H9 (cell line): Measurements from ENCODE around the gene PSMB8. TPM values are rescaled to one million over a fixed set of nuclear protein-coding genes. Genes with fewer than 3 reads are reported as not detected.

ENCODE experiments used
- DNase-seq: peaks from one replicate; pipeline ENCODE4 v3.0.0-alpha.2; 2017
- H2AFZ ChIP-seq: one replicate; pipeline ENCODE4 v1.6.1; 2013; ENCODE audit warnings: mild to moderate bottlenecking, low read length, control low read depth, moderate library complexity
- H2AK5ac ChIP-seq: 2 replicates; pipeline ENCODE4 v1.6.1; 2013; ENCODE audit warnings: low read length, control low read depth, mixed read lengths; ENCODE audit not compliant: insufficient read length
- H2BK120ac ChIP-seq: one replicate; pipeline ENCODE4 v1.6.1; 2013; ENCODE audit warnings: low read depth, mild to moderate bottlenecking, low read length, control low read depth, inconsistent platforms; ENCODE audit not compliant: poor library complexity, severe bottlenecking
- H2BK12ac ChIP-seq: 2 replicates; pipeline ENCODE4 v1.6.1; 2013; ENCODE audit warnings: low read length, control low read depth, mixed read lengths, low read depth; ENCODE audit not compliant: insufficient read length
- H2BK15ac ChIP-seq: 2 replicates; pipeline ENCODE4 v1.6.1; 2013; ENCODE audit warnings: low read depth, low read length, control low read depth
- H2BK20ac ChIP-seq: one replicate; pipeline ENCODE4 v1.6.1; 2013; ENCODE audit warnings: low read depth, mild to moderate bottlenecking, low read length, control low read depth, inconsistent platforms; ENCODE audit not compliant: poor library complexity, severe bottlenecking
- H2BK5ac ChIP-seq: 2 replicates; pipeline ENCODE4 v1.6.1; 2013; ENCODE audit warnings: low read length, control low read depth, mixed read lengths; ENCODE audit not compliant: insufficient read length
- H3K14ac ChIP-seq: 2 replicates; pipeline ENCODE4 v1.6.1; 2013; ENCODE audit warnings: low read length, control low read depth; ENCODE audit not compliant: insufficient read depth
- H3K18ac ChIP-seq: 2 replicates; pipeline ENCODE4 v1.6.1; 2013; ENCODE audit warnings: low read depth, mild to moderate bottlenecking, mixed read lengths, low read length, control low read depth; ENCODE audit not compliant: insufficient read length
- H3K23ac ChIP-seq: 2 replicates; pipeline ENCODE4 v1.6.1; 2013; ENCODE audit warnings: low read length, control low read depth, mixed read lengths, low read depth; ENCODE audit not compliant: insufficient read length
- H3K23me2 ChIP-seq: 2 replicates; pipeline ENCODE4 v1.6.1; 2013; ENCODE audit warnings: low read depth, mild to moderate bottlenecking, mixed read lengths, low read length, control low read depth; ENCODE audit not compliant: insufficient read length, poor library complexity, severe bottlenecking
- H3K27ac ChIP-seq: 2 replicates; pipeline ENCODE4 v1.5.1; 2013; ENCODE audit warnings: low read length, control low read depth, mixed read lengths, low read depth; ENCODE audit not compliant: insufficient read length
- H3K27me3 ChIP-seq: 2 replicates; pipeline ENCODE4 v1.6.1; 2013; ENCODE audit warnings: low read length, control low read depth, inconsistent platforms; ENCODE audit not compliant: insufficient read depth
- H3K4ac ChIP-seq: 2 replicates; pipeline ENCODE4 v1.6.1; 2013; ENCODE audit warnings: low read depth, mild to moderate bottlenecking, control low read depth, inconsistent platforms, low read length, moderate library complexity
- H3K4me1 ChIP-seq: 2 replicates; pipeline ENCODE4 v1.6.1; 2013; ENCODE audit warnings: low read length, control low read depth, inconsistent platforms; ENCODE audit not compliant: insufficient read depth
- H3K4me2 ChIP-seq: 2 replicates; pipeline ENCODE4 v1.6.1; 2013; ENCODE audit warnings: low read length, control low read depth, mixed read lengths; ENCODE audit not compliant: insufficient read length, insufficient read depth
- H3K56ac ChIP-seq: 2 replicates; pipeline ENCODE4 v1.6.1; 2013; ENCODE audit warnings: low read depth, mild to moderate bottlenecking, mixed read lengths, low read length, control low read depth; ENCODE audit not compliant: insufficient read length
- H3K79me1 ChIP-seq: 2 replicates; pipeline ENCODE4 v1.6.1; 2013; ENCODE audit warnings: low read depth, mild to moderate bottlenecking, moderate library complexity, low read length, control low read depth, inconsistent platforms; ENCODE audit not compliant: insufficient read depth, poor library complexity, severe bottlenecking
- H3K79me2 ChIP-seq: 2 replicates; pipeline ENCODE4 v1.6.1; 2013; ENCODE audit warnings: low read length, control low read depth, inconsistent platforms; ENCODE audit not compliant: insufficient read depth
- H3K9ac ChIP-seq: 2 replicates; pipeline ENCODE4 v1.6.1; 2013; ENCODE audit warnings: low read length, control low read depth, mixed read lengths; ENCODE audit not compliant: insufficient read length; ENCODE audit errors: extremely low read depth
- H3K9me3 ChIP-seq: one replicate; pipeline ENCODE4 v1.6.1; 2013; ENCODE audit warnings: low read depth, low read length, inconsistent platforms; ENCODE audit not compliant: control insufficient read depth
- H3T11ph ChIP-seq: one replicate; pipeline ENCODE4 v1.6.1; 2013; ENCODE audit warnings: mild to moderate bottlenecking, low read length, control low read depth, inconsistent platforms
- H4K20me1 ChIP-seq: one replicate; pipeline ENCODE4 v1.6.1; 2013; ENCODE audit not compliant: control insufficient read depth, insufficient read length, insufficient read depth
- H4K5ac ChIP-seq: 2 replicates; pipeline ENCODE4 v1.6.1; 2013; ENCODE audit warnings: low read depth, mild to moderate bottlenecking, mixed read lengths, low read length, control low read depth; ENCODE audit not compliant: insufficient read length
- H4K8ac ChIP-seq: replicated peaks from 2 replicates; pipeline ENCODE4 v1.6.1; 2013; ENCODE audit warnings: low read length, control low read depth, mixed read lengths, low read depth; ENCODE audit not compliant: insufficient read length
- H4K91ac ChIP-seq: 2 replicates; pipeline ENCODE4 v1.6.1; 2013; ENCODE audit warnings: low read depth, mild to moderate bottlenecking, moderate library complexity, mixed read lengths, low read length, control low read depth; ENCODE audit not compliant: insufficient read length
- H3K27ac Mint-ChIP-seq, 3 experiments: 2 replicates in 2 of 3; 3 replicates in 1 of 3; pipeline ENCODE4 v1.8.0; 2020 to 2021; ENCODE audit warnings: mixed read lengths in 3 of 3, mild to moderate bottlenecking in 1 of 3, moderate library complexity in 1 of 3
- H3K27me3 Mint-ChIP-seq: 2 replicates; pipeline ENCODE4 v1.8.0; 2021; ENCODE audit warnings: low read depth, mild to moderate bottlenecking, moderate library complexity, mixed read lengths
- H3K36me3 Mint-ChIP-seq, 3 experiments: 2 replicates in 2 of 3; 3 replicates in 1 of 3; pipeline ENCODE4 v1.8.0; 2020 to 2021; ENCODE audit warnings: low read depth in 3 of 3, mixed read lengths in 3 of 3; ENCODE audit not compliant: insufficient read depth in 1 of 3
- H3K4me1 Mint-ChIP-seq, 2 experiments: 2 replicates each; pipeline ENCODE4 v1.8.0; 2020; ENCODE audit warnings: mixed read lengths in 2 of 2
- H3K4me3 Mint-ChIP-seq, 2 experiments: 2 replicates in 1 of 2; 3 replicates in 1 of 2; pipeline ENCODE4 v1.8.0; 2020 to 2021; ENCODE audit warnings: mild to moderate bottlenecking in 2 of 2, mixed read lengths in 2 of 2, moderate library complexity in 1 of 2
- H3K9me3 Mint-ChIP-seq, 2 experiments: 2 replicates in 1 of 2; 3 replicates in 1 of 2; pipeline ENCODE4 v1.8.0; 2020; ENCODE audit warnings: mild to moderate bottlenecking in 2 of 2, mixed read lengths in 2 of 2, moderate library complexity in 1 of 2
- WGBS: extraction: QIAGEN DNeasy Blood & Tissue Kit; methylation state at CpG from one replicate; pipeline ENCODE4 v1.1.7; 2013; ENCODE audit warnings: missing lambda C conversion rate, low lambda C conversion rate, mixed read lengths; ENCODE audit not compliant: insufficient read length; ENCODE audit errors: extremely low coverage; 5-methylcytosine and 5-hydroxymethylcytosine counted together
- total RNA-seq: library from RNA; stranded (reverse); gene quantifications from 2 replicates; pipeline ENCODE4 v1.2.1, GENCODE V29; 2021
- TF ChIP-seq, protein P1 (sequence below): fragments of 200-600 bp; sonication (generic); conservative IDR thresholded peaks from 3 replicates; pipeline ENCODE4 v1.8.0; 2021; ENCODE audit warnings: antibody characterized with exemption, mild to moderate bottlenecking

Gene PSMB8
- total RNA-seq, 1 experiment from 2014 or later, result 19.1 TPM

DNA sequence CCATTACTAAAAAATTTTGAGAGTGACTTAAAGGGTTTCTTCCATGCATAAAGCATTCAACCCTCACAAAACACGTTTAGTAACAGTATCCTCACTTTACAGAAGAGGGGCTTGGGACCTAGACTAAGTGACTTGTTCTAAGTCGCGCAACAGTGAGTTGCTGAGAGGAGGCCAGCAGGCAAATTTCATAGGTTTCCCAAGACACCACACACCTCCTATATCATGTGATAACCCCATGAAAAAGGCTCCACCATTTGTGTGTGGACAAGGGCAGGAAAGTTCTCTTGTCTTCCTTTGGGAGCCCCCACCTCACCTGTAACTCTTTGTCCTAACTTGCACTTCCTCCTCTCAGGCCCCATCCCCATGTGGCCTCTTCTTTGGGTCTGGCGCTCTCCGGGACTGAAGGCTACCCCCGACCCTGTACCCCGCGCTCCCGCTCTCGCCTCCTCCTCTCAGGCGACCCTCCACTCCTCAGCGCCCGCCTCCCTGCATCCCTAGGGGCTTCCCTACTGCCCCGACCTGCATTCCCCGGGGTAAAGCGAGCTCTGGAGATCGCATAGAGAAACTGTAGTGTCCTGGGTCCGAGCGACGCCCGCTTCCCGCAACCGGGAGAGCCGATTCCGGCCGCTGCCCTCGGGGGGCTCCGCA, 392 bp downstream of the PSMB8 start:
- no peak overlapping the region for H3K56ac ChIP-seq
- no peaks in the 10 kb centered on the region for H3K79me1 ChIP-seq
- no peaks in the 10 kb centered on the region for H4K20me1 ChIP-seq
- H2BK120ac ChIP-seq, result no peak overlapping the region
- peak overlapping the region; percentile 59 for H2AFZ ChIP-seq
- H4K5ac ChIP-seq, result no peak overlapping the region
- H3T11ph ChIP-seq, result no peak overlapping the region
- peaks cover 3% of the 10 kb centered on the region in 2 experiments for H3K4me1 Mint-ChIP-seq
- DNase-seq, result peak; percentile 47
- peaks cover 0 to 39% (median 12%) of the 10 kb centered on the region in 3 experiments; a peak in 5 of 7 replicates for H3K36me3 Mint-ChIP-seq
- WGBS, result no CpG with 5 or more reads among the region's 28 CpGs
- peaks cover 2% of the 10 kb centered on the region; the same call in 1 of the 2 replicates for H3K4me1 ChIP-seq
- no peak overlapping the region for H3K4ac ChIP-seq
- peak overlapping the region; percentile 94 for H3K18ac ChIP-seq
- peak overlapping the region; percentile 87 to 92 for H3K4me3 Mint-ChIP-seq
- no peak overlapping the region for H2BK15ac ChIP-seq
- peak overlapping the region in 1 of 3 experiments; percentile 86; a peak in 2 of 7 replicates for H3K27ac Mint-ChIP-seq
- H4K8ac ChIP-seq, result no peak overlapping the region
- TF ChIP-seq, protein P1, sequence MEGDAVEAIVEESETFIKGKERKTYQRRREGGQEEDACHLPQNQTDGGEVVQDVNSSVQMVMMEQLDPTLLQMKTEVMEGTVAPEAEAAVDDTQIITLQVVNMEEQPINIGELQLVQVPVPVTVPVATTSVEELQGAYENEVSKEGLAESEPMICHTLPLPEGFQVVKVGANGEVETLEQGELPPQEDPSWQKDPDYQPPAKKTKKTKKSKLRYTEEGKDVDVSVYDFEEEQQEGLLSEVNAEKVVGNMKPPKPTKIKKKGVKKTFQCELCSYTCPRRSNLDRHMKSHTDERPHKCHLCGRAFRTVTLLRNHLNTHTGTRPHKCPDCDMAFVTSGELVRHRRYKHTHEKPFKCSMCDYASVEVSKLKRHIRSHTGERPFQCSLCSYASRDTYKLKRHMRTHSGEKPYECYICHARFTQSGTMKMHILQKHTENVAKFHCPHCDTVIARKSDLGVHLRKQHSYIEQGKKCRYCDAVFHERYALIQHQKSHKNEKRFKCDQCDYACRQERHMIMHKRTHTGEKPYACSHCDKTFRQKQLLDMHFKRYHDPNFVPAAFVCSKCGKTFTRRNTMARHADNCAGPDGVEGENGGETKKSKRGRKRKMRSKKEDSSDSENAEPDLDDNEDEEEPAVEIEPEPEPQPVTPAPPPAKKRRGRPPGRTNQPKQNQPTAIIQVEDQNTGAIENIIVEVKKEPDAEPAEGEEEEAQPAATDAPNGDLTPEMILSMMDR, result no peak
- H4K91ac ChIP-seq, result no peak overlapping the region
- H2BK5ac ChIP-seq, result no peak overlapping the region
- H3K27me3 Mint-ChIP-seq, result peaks cover 29% of the 10 kb centered on the region
- no peak overlapping the region for H2AK5ac ChIP-seq
- H3K23me2 ChIP-seq, result peaks cover 11% of the 10 kb centered on the region
- H3K79me2 ChIP-seq, result no peaks in the 10 kb centered on the region
- peak overlapping the region; percentile 63 for H3K4me2 ChIP-seq
- peak overlapping the region; percentile 90; the same call in 1 of the 2 replicates for H3K14ac ChIP-seq
- H2BK12ac ChIP-seq, result no peak overlapping the region
- peak overlapping the region; percentile 35 for H3K9ac ChIP-seq
- H2BK20ac ChIP-seq, result no peak overlapping the region
- no peak overlapping the region for H3K27ac ChIP-seq
- H3K27me3 ChIP-seq, result no peaks in the 10 kb centered on the region
- H3K23ac ChIP-seq, result no peak overlapping the region
- H3K9me3 ChIP-seq, result no peaks in the 10 kb centered on the region
- no peaks in the 10 kb centered on the region for H3K9me3 Mint-ChIP-seq
